ENCODE measurements around the gene PITPNC1. TPM values are rescaled to one million over a fixed set of nuclear protein-coding genes. Genes with fewer than 3 reads are reported as not detected.

PITPNC1 gene
- total RNA-seq, 1 experiment from 2014 or later = 35.5 TPM

- Histone ChIP-seq H3K27me3 (replicated peaks; ENCODE audit: insufficient read depth, low read depth, low read length, poor library complexity) (no peaks in the 10 kb centered on the region), H3K9me3 (ENCODE audit: low read depth, low read length, poor library complexity, severe bottlenecking) (no peaks in the 10 kb centered on the region), H3K27ac (ENCODE audit: low read depth, low read length, poor library complexity, severe bottlenecking) (no peak overlapping the region), H3K36me3 (ENCODE audit: insufficient read depth, low read length, poor library complexity, severe bottlenecking) (no peaks in the 10 kb centered on the region), H3K4me3 (ENCODE audit: low read depth, low read length, poor library complexity, severe bottlenecking) (no peak overlapping the region), H3K4me1 (ENCODE audit: insufficient read depth, low read length, poor library complexity, severe bottlenecking) (peaks cover 26% of the 10 kb centered on the region)
- intact Hi-C loops (cut with micrococcal nuclease; ENCODE audit: unreplicated experiment) = loop anchor here (10.0 kb wide), 1 partner anchor 213 kb away; no protein-coding TSS in a partner anchor
- no TSS peak for BruUV-seq (replicated peaks)
- ChIA-PET POLR2A (ENCODE audit: low non-redundant PET) (no interaction called here), CTCF (interaction anchor here (2.7 kb wide), 1 partner anchor 313 kb away, joined by 7 read pairs; no protein-coding TSS in a partner anchor)
- DNase-seq (ENCODE audit: low spot score) = no peak
- TF ChIP-seq, protein P1, sequence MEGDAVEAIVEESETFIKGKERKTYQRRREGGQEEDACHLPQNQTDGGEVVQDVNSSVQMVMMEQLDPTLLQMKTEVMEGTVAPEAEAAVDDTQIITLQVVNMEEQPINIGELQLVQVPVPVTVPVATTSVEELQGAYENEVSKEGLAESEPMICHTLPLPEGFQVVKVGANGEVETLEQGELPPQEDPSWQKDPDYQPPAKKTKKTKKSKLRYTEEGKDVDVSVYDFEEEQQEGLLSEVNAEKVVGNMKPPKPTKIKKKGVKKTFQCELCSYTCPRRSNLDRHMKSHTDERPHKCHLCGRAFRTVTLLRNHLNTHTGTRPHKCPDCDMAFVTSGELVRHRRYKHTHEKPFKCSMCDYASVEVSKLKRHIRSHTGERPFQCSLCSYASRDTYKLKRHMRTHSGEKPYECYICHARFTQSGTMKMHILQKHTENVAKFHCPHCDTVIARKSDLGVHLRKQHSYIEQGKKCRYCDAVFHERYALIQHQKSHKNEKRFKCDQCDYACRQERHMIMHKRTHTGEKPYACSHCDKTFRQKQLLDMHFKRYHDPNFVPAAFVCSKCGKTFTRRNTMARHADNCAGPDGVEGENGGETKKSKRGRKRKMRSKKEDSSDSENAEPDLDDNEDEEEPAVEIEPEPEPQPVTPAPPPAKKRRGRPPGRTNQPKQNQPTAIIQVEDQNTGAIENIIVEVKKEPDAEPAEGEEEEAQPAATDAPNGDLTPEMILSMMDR (conservative IDR thresholded peaks at IDR 0.05; ENCODE audit: low read depth, low read length) = no peak
- no peak for TF ChIP-seq EZH2 (IDR thresholded peaks at IDR 0.05; ENCODE audit: borderline replicate concordance, low read depth, low read length, poor library complexity, severe bottlenecking)
Measured at GRCh38 chr17:67687511-67687910, 310.4 kb downstream of the PITPNC1 start.

- TF ChIP-seq, protein P1 (conservative IDR thresholded peaks at IDR 0.05; ENCODE audit: low read depth, low read length) = peak; percentile 82
- TF ChIP-seq EZH2 (IDR thresholded peaks at IDR 0.05; ENCODE audit: borderline replicate concordance, low read depth, low read length, poor library complexity, severe bottlenecking) = no peak
- H3K27ac ChIP-seq (ENCODE audit: low read depth, low read length, poor library complexity, severe bottlenecking) = no peak overlapping the region
- peak; percentile 85 for DNase-seq (ENCODE audit: low spot score)
- peaks cover 24% of the 10 kb centered on the region for H3K4me1 ChIP-seq (ENCODE audit: insufficient read depth, low read length, poor library complexity, severe bottlenecking)
- intact Hi-C loops (cut with micrococcal nuclease; ENCODE audit: unreplicated experiment) = loop anchor here (2.0 to 10.0 kb wide), 2 partner anchors 215 to 313 kb away; partner anchors contain the start of gene PITPNC1
- no peaks in the 10 kb centered on the region for H3K36me3 ChIP-seq (ENCODE audit: insufficient read depth, low read length, poor library complexity, severe bottlenecking)
- no peak overlapping the region for H3K4me3 ChIP-seq (ENCODE audit: low read depth, low read length, poor library complexity, severe bottlenecking)
- no peaks in the 10 kb centered on the region for H3K9me3 ChIP-seq (ENCODE audit: low read depth, low read length, poor library complexity, severe bottlenecking)
- CTCF ChIA-PET = interaction anchor here (0.6 kb wide), 2 partner anchors 42 to 214 kb away, joined by 3 to 4 read pairs; no protein-coding TSS in a partner anchor
- no TSS peak for BruUV-seq (replicated peaks)
- POLR2A ChIA-PET (ENCODE audit: low non-redundant PET) = no interaction called here
- no peaks in the 10 kb centered on the region for H3K27me3 ChIP-seq (replicated peaks; ENCODE audit: insufficient read depth, low read depth, low read length, poor library complexity)
Measured at GRCh38 chr17:67689534-67690177, 312.6 kb downstream of the PITPNC1 start.

DNA sequence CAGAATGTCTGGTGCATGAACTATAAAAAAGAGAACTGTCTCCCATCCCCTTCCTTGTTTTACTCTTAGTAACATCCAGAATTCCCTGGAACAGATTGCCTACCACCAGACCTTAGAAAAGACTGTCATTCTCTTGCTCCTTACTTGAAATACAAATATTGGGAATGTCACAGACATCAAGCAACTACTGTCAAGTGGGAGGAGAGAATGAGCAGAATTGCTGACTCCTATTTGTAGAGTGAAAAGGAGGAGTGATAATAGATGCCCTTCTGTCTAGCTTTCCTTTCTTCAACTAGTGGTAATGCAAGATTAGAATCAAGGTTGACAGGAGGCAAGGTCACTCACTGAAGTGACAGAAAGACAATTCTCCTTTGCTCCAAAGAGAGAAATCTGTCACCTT, 316.7 kb downstream of the PITPNC1 start:
- no peak overlapping the region for H3K4me3 ChIP-seq (ENCODE audit: low read depth, low read length, poor library complexity, severe bottlenecking)
- H3K27ac ChIP-seq (ENCODE audit: low read depth, low read length, poor library complexity, severe bottlenecking) = no peak overlapping the region
- H3K9me3 ChIP-seq (ENCODE audit: low read depth, low read length, poor library complexity, severe bottlenecking) = no peaks in the 10 kb centered on the region
- TF ChIP-seq EZH2 (IDR thresholded peaks at IDR 0.05; ENCODE audit: borderline replicate concordance, low read depth, low read length, poor library complexity, severe bottlenecking) = no peak
- TF ChIP-seq, protein P1 (conservative IDR thresholded peaks at IDR 0.05; ENCODE audit: low read depth, low read length) = no peak
- intact Hi-C loops (cut with micrococcal nuclease; ENCODE audit: unreplicated experiment) = no loop called here
- no peaks in the 10 kb centered on the region for H3K36me3 ChIP-seq (ENCODE audit: insufficient read depth, low read length, poor library complexity, severe bottlenecking)
- ChIA-PET CTCF (no interaction called here), POLR2A (ENCODE audit: low non-redundant PET) (no interaction called here)
- BruUV-seq (replicated peaks) = no TSS peak
- no peak for DNase-seq (ENCODE audit: low spot score)
- peaks cover 11% of the 10 kb centered on the region for H3K4me1 ChIP-seq (ENCODE audit: insufficient read depth, low read length, poor library complexity, severe bottlenecking)
- no peaks in the 10 kb centered on the region for H3K27me3 ChIP-seq (replicated peaks; ENCODE audit: insufficient read depth, low read depth, low read length, poor library complexity)

Data from A673 (cell line).